Esophagus muscularis mucosa (tissue), 4 donors: ENCODE data around the gene GSTT4.

Experiments
- CTCF ChIP-seq, 3 experiments: fragments of 200-600 bp in 2 of 3; fragments of 450-650 bp in 1 of 3; sonication (generic) in 2 of 3; IDR thresholded peaks; one replicate each; pipeline ENCODE4 v1.5.1; 2017 to 2019; ENCODE audit warnings: antibody characterized with exemption in 3 of 3, mild to moderate bottlenecking in 2 of 3, moderate library complexity in 1 of 3
- EP300 ChIP-seq: sonication (generic); formaldehyde crosslinking; IDR thresholded peaks from one replicate; pipeline ENCODE4 v1.6.1; 2017; ENCODE audit warnings: antibody characterized with exemption
- POLR2A ChIP-seq: fragments of 450-650 bp; IDR thresholded peaks from one replicate; pipeline ENCODE4 v1.6.1; 2017; ENCODE audit warnings: antibody characterized with exemption, moderate library complexity, mild to moderate bottlenecking, low read depth

GRCh38 chr22:24039046-24039445 lies 33.8 kb upstream of the GSTT4 start:
- TF ChIP-seq POLR2A (no peak), EP300 (no peak), CTCF (IDR thresholded peaks at IDR 0.05) (no peak)
